Adrenal gland (tissue), 5 donors: ENCODE results near the gene RGS6.

Experiments used
- POLR2A ChIP-seq, 2 donors: fragments of 450-650 bp; IDR thresholded peaks; one replicate each; pipeline ENCODE4 v1.6.1; 2017; ENCODE audit warnings: antibody characterized with exemption in 2 of 2, mild to moderate bottlenecking in 2 of 2, moderate library complexity in 1 of 2
- TF ChIP-seq, protein P1 (sequence below), 6 experiments: fragments of 450-650 bp in 4 of 6; fragments of 200-600 bp in 2 of 6; sonication (generic) in 1 of 6; IDR thresholded peaks; 1 replicate in 5 of 6; 2 replicates in 1 of 6; pipeline versions ENCODE4 v1.5.1 to v1.8.0; 2016 to 2021; ENCODE audit warnings: antibody characterized with exemption in 6 of 6, mild to moderate bottlenecking in 2 of 6, moderate library complexity in 1 of 6
- donor health status: DM: no; HTN: no; CAD: no.

DNA sequence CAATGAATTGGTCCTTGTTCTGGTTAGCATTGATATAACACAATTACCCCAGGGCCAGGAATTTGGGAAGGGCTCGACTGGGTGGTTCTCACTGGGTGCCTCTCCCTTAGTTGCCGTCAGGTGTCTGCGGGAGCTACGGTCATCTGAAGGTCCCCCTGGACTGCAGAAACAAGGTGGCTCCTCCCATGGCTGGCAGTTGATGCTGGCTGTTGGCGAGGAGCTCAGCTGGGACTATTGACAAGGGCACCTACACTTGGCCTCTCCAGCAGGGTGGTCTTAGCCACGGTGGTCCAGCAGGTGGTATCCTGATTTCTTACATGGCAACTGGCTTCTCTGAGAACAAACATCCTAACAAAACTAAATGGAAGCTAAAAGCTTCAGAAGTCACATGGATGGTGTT, 41.0 kb upstream of the RGS6 start:
- TF ChIP-seq, protein P1, sequence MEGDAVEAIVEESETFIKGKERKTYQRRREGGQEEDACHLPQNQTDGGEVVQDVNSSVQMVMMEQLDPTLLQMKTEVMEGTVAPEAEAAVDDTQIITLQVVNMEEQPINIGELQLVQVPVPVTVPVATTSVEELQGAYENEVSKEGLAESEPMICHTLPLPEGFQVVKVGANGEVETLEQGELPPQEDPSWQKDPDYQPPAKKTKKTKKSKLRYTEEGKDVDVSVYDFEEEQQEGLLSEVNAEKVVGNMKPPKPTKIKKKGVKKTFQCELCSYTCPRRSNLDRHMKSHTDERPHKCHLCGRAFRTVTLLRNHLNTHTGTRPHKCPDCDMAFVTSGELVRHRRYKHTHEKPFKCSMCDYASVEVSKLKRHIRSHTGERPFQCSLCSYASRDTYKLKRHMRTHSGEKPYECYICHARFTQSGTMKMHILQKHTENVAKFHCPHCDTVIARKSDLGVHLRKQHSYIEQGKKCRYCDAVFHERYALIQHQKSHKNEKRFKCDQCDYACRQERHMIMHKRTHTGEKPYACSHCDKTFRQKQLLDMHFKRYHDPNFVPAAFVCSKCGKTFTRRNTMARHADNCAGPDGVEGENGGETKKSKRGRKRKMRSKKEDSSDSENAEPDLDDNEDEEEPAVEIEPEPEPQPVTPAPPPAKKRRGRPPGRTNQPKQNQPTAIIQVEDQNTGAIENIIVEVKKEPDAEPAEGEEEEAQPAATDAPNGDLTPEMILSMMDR (IDR thresholded peaks at IDR 0.05), result no peak
- TF ChIP-seq POLR2A (IDR thresholded peaks at IDR 0.05), result no peak
